Sigmoid colon (tissue), 4 donors: ENCODE data around the gene NDUFAF2.

ENCODE experiments used
- POLR2A ChIP-seq, 2 donors: fragments of 450-650 bp; IDR thresholded peaks; one replicate each; pipeline ENCODE4 v1.6.1; 2016; ENCODE audit warnings: antibody characterized with exemption in 2 of 2, mild to moderate bottlenecking in 2 of 2, moderate library complexity in 2 of 2
- POLR2AphosphoS5 ChIP-seq, 4 donors: sonication (generic); formaldehyde crosslinking; IDR thresholded peaks; one replicate each; pipeline ENCODE4 v1.6.1; 2017; ENCODE audit warnings: antibody characterized with exemption in 4 of 4
- TF ChIP-seq, protein P1 (sequence below), 4 experiments: fragments of 450-650 bp in 3 of 4; fragments of 200-600 bp in 1 of 4; IDR thresholded peaks; one replicate each; pipeline ENCODE4 v1.5.1; 2016 to 2019; ENCODE audit warnings: antibody characterized with exemption in 4 of 4, mild to moderate bottlenecking in 3 of 4, moderate library complexity in 2 of 4

DNA sequence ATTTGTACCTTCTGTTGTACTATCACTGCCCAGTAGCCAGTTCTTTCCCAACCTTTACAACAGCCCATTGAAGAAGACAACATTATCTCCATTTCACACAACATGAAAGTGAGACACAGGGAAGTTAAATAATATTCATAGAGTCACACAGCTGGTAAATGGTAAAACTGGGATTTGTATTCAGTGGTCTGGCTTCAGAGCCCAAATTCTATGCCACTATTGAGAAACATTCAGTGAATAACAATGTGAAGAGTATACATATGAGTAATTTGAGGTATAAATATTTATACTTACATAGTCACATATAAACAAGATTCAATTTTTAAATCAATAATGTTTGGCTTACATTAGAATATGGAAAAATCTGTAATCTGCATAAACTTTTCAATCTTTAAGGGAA, 203.5 kb downstream of the NDUFAF2 start:
- TF ChIP-seq, protein P1, sequence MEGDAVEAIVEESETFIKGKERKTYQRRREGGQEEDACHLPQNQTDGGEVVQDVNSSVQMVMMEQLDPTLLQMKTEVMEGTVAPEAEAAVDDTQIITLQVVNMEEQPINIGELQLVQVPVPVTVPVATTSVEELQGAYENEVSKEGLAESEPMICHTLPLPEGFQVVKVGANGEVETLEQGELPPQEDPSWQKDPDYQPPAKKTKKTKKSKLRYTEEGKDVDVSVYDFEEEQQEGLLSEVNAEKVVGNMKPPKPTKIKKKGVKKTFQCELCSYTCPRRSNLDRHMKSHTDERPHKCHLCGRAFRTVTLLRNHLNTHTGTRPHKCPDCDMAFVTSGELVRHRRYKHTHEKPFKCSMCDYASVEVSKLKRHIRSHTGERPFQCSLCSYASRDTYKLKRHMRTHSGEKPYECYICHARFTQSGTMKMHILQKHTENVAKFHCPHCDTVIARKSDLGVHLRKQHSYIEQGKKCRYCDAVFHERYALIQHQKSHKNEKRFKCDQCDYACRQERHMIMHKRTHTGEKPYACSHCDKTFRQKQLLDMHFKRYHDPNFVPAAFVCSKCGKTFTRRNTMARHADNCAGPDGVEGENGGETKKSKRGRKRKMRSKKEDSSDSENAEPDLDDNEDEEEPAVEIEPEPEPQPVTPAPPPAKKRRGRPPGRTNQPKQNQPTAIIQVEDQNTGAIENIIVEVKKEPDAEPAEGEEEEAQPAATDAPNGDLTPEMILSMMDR (IDR thresholded peaks at IDR 0.05): no peak
- TF ChIP-seq POLR2A (IDR thresholded peaks at IDR 0.05) (no peak), POLR2AphosphoS5 (IDR thresholded peaks at IDR 0.05) (no peak)
